HepG2 (cell line): ENCODE measurements around the gene OSTF1. TPM values are rescaled to one million over a fixed set of nuclear protein-coding genes. Genes with fewer than 3 reads are reported as not detected.

ENCODE experiments used
- ATAC-seq: fragments of 200-7000 bp; cut with Tn5 transposase; 3 replicates; pipeline ENCODE4 v1.9.1; 2020; ENCODE audit warnings: mild to moderate bottlenecking, moderate library complexity
- BruUV-seq: library from RNA; stranded (reverse); fragments of 400-500 nt; replicated peaks from 2 replicates; lab custom pipeline; 2021; lab: Mats Ljungman, UMichigan
- CTCF ChIA-PET: fragments of 300-600 bp; formaldehyde crosslinking; extraction: SDS; loops from one replicate; lab custom pipeline; 2021; ENCODE audit warnings: low total read pairs, inconsistent platforms, low intra/inter-chr PET ratio; lab: Yijun Ruan, JAX
- POLR2A ChIA-PET: fragments of 350-600 bp; sonication (Branson Sonifier 250); formaldehyde crosslinking; loops from one replicate; lab custom pipeline; 2020; ENCODE audit warnings: antibody characterized with exemption, inconsistent platforms; lab: Yijun Ruan, JAX
- DNase-seq: peaks from one replicate; pipeline ENCODE4 v3.0.0-alpha.2; 2015; ENCODE audit warnings: low spot score
- FAIRE-seq: peaks from 3 replicates; lab custom pipeline; 2011; peaks lifted over from hg19 to GRCh38; lab: Jason Lieb, UNC
- H2AFZ ChIP-seq: one replicate; pipeline ENCODE4 v1.6.1; 2011; ENCODE audit warnings: low read length, inconsistent platforms
- H3K27ac ChIP-seq: fragments of 300-600 bp; 3 replicates; pipeline ENCODE4 v1.8.0; 2011; ENCODE audit warnings: mixed run types, mild to moderate bottlenecking, mixed read lengths, low read length, inconsistent platforms; ENCODE audit not compliant: insufficient read depth; ENCODE audit errors: extremely low read length
- H3K27me3 ChIP-seq, 2 experiments: fragments of 200-600 bp in 1 of 2; 2 replicates in 1 of 2; 3 replicates in 1 of 2; pipeline versions ENCODE4 v1.6.0 to v1.8.0; 2011; ENCODE audit warnings: low read length in 2 of 2, mild to moderate bottlenecking in 2 of 2, moderate library complexity in 2 of 2, inconsistent platforms in 1 of 2; ENCODE audit not compliant: insufficient read depth in 2 of 2, control insufficient read depth in 1 of 2
- H3K36me3 ChIP-seq, 2 experiments: fragments of 200-600 bp in 1 of 2; replicated peaks in 1 of 2; 2 replicates in 1 of 2; 3 replicates in 1 of 2; pipeline versions ENCODE4 v1.5.1 to v1.8.0; 2011; ENCODE audit warnings: low read length in 2 of 2, inconsistent platforms in 1 of 2; ENCODE audit not compliant: insufficient read depth in 2 of 2, control insufficient read depth in 1 of 2
- H3K4me1 ChIP-seq: 2 replicates; pipeline ENCODE4 v1.5.1; 2012; ENCODE audit warnings: low read length, inconsistent platforms; ENCODE audit not compliant: insufficient read depth
- H3K4me2 ChIP-seq: 2 replicates; pipeline ENCODE4 v1.6.0; 2011; ENCODE audit warnings: low read depth, low read length, inconsistent platforms
- H3K4me3 ChIP-seq, 3 experiments: fragments of 200-600 bp in 1 of 3; sonication (generic), shearing (Covaris generic) in 1 of 3; replicated peaks in 1 of 3; 2 replicates each; pipeline ENCODE4 v1.5.1; 2011 to 2016; ENCODE audit warnings: low read length in 3 of 3, inconsistent platforms in 2 of 3, low read depth in 2 of 3, mild to moderate bottlenecking in 2 of 3, control low read depth in 1 of 3, mixed read lengths in 1 of 3; ENCODE audit not compliant: insufficient read depth in 1 of 3
- H3K79me2 ChIP-seq: one replicate; pipeline ENCODE4 v1.6.1; 2011; ENCODE audit warnings: low read length, inconsistent platforms; ENCODE audit not compliant: insufficient read depth
- H3K9ac ChIP-seq: 2 replicates; pipeline ENCODE4 v1.6.0; 2011; ENCODE audit warnings: mild to moderate bottlenecking, low read depth, low read length, inconsistent platforms; ENCODE audit not compliant: insufficient read depth
- H3K9me3 ChIP-seq: 2 replicates; pipeline ENCODE4 v1.5.1; 2012; ENCODE audit warnings: mild to moderate bottlenecking, low read length
- H4K20me1 ChIP-seq: 2 replicates; pipeline ENCODE4 v1.6.0; 2011; ENCODE audit warnings: inconsistent platforms, mild to moderate bottlenecking, low read length, moderate library complexity; ENCODE audit not compliant: insufficient read depth
- ATRX ChIP-seq: sonication (generic); formaldehyde crosslinking; IDR thresholded peaks from 2 replicates; pipeline ENCODE4 v1.4.0; 2020; ENCODE audit warnings: missing genetic modification reagents, borderline replicate concordance
- DPF2 ChIP-seq: sonication (generic); formaldehyde crosslinking; IDR thresholded peaks from 2 replicates; pipeline ENCODE4 v1.4.0; 2020; ENCODE audit warnings: mild to moderate bottlenecking, low read depth, missing genetic modification reagents, borderline replicate concordance
- HDAC2 ChIP-seq: sonication (generic); formaldehyde crosslinking; IDR thresholded peaks from 2 replicates; pipeline ENCODE4 v1.4.0; 2020; ENCODE audit warnings: missing genetic modification reagents
- RARG ChIP-seq: sonication (generic); formaldehyde crosslinking; IDR thresholded peaks from 2 replicates; pipeline ENCODE4 v1.4.0; 2020; ENCODE audit warnings: low read depth, mild to moderate bottlenecking, missing genetic modification reagents
- RXRB ChIP-seq: IDR thresholded peaks from 2 replicates; pipeline ENCODE4 v1.6.1; 2016; ENCODE audit warnings: borderline replicate concordance, missing genetic modification reagents, missing compliant biosample characterization
- SALL1 ChIP-seq: sonication (generic); formaldehyde crosslinking; IDR thresholded peaks from 2 replicates; pipeline ENCODE4 v1.8.0; 2022; ENCODE audit warnings: mild to moderate bottlenecking, missing genetic modification reagents
- ZBTB7A ChIP-seq: sonication (generic); formaldehyde crosslinking; IDR thresholded peaks from 2 replicates; pipeline ENCODE4 v1.8.0; 2022; ENCODE audit warnings: mild to moderate bottlenecking, missing genetic modification reagents
- ZBTB7B ChIP-seq: sonication (generic); formaldehyde crosslinking; IDR thresholded peaks from 2 replicates; pipeline ENCODE4 v1.4.0; 2020; ENCODE audit warnings: missing genetic modification reagents
- ZFYVE20 ChIP-seq: sonication (generic); formaldehyde crosslinking; IDR thresholded peaks from 2 replicates; pipeline ENCODE4 v1.8.0; 2023; ENCODE audit warnings: low read depth, mild to moderate bottlenecking, moderate library complexity, missing genetic modification reagents, borderline replicate concordance
- ZNF230 ChIP-seq: sonication (generic); formaldehyde crosslinking; IDR thresholded peaks from 2 replicates; pipeline ENCODE4 v1.4.0; 2020; ENCODE audit warnings: mild to moderate bottlenecking, missing genetic modification reagents
- WGBS: methylation state at CpG from one replicate; pipeline ENCODE4 v1.1.6; 2017; ENCODE audit warnings: low lambda C conversion rate; 5-methylcytosine and 5-hydroxymethylcytosine counted together
- in situ Hi-C: cut with HindIII; loops from 2 replicates; pipeline ENCODE4 v1.10.0; 2017; ENCODE audit warnings: low pct_unique_long_range_greater_than_20kb; ENCODE audit not compliant: extremely low pct_ligation_motif_present
- intact Hi-C: fragments of 100-400 bp; cut with micrococcal nuclease; formaldehyde crosslinking; loops from one replicate; pipeline ENCODE4 v1.10.0; 2022; ENCODE audit not compliant: unreplicated experiment
- polyA plus RNA-seq, 8 experiments: library from polyadenylated mRNA; depleted of rRNA in 3 of 8; stranded (reverse) in 7 of 8; unstranded in 1 of 8; fragments of >200 nt; fragmentation: Illumina TruSeq in 4 of 8; extraction: Trizol in 4 of 8; gene quantifications; 2 replicates each; pipeline versions ENCODE4 v1.2.1 to v1.2.3, GENCODE V29; 2011 to 2016; ENCODE audit warnings: low read depth in 4 of 8, missing spikeins in 1 of 8, mixed read lengths in 1 of 8; ENCODE audit not compliant: insufficient read depth in 1 of 8
- total RNA-seq, 5 experiments: library from RNA; depleted of rRNA; stranded (reverse); fragments of >200 nt; fragmentation: Illumina TruSeq; extraction: Trizol; gene quantifications; 2 replicates each; pipeline ENCODE4 v1.2.3, GENCODE V29; 2016; ENCODE audit warnings: low read depth in 1 of 5
- TF ChIP-seq, protein P1 (sequence below): IDR thresholded peaks from 2 replicates; pipeline ENCODE4 v1.6.1; 2016; ENCODE audit warnings: mild to moderate bottlenecking, missing biosample characterization, missing genetic modification reagents
- TF ChIP-seq, protein P2 (sequence below): sonication (generic); formaldehyde crosslinking; IDR thresholded peaks from 2 replicates; pipeline ENCODE4 v1.4.0; 2020; ENCODE audit warnings: missing genetic modification reagents, borderline replicate concordance

OSTF1 gene
- total and polyA plus RNA-seq, 2 of the 13 experiments (the other 11 are each of a cell fraction or from before 2014, with no cell fraction given), result 16.8 to 39.0 TPM

DNA sequence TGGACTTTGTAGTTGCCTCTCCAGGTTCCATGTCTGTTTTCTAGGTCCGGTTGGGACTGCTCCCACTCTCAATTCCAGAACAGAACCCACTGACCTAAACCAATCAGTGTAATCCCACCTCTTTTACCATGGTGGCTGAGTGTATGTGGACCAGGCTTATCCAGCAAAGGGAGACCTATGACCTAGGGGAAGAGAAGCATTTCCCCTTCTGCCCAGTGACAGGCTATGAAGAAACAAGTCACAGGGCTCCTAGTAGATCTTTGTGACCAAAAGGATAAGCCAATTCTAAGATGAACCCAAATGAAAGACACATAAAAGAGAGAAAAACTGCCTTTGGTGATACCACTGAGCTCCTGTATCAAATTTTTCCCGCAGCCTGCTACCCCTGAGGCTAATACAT lies 6.7 kb upstream of the OSTF1 start:
- 70% methylated on average over 2 of the region's 2 CpGs for WGBS
- TF ChIP-seq, protein P1, sequence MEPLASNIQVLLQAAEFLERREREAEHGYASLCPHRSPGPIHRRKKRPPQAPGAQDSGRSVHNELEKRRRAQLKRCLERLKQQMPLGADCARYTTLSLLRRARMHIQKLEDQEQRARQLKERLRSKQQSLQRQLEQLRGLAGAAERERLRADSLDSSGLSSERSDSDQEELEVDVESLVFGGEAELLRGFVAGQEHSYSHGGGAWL, result no peak
- TF ChIP-seq ZFYVE20 (CRISPR knock-in tag) (no peak), ATRX (CRISPR knock-in tag) (no peak), HDAC2 (CRISPR knock-in tag) (no peak), RARG (CRISPR knock-in tag) (no peak), ZNF230 (CRISPR knock-in tag) (no peak)
- Histone ChIP-seq H2AFZ (no peak overlapping the region), H3K79me2 (no peaks in the 10 kb centered on the region), H3K27ac (no peak overlapping the region), H3K9me3 (no peaks in the 10 kb centered on the region), H3K27me3 (no peaks in the 10 kb centered on the region), H3K4me2 (no peak overlapping the region), H3K4me3 (no peak overlapping the region), H4K20me1 (no peaks in the 10 kb centered on the region), H3K9ac (no peak overlapping the region), H3K4me1 (peaks cover 42% of the 10 kb centered on the region), H3K36me3 (no peaks in the 10 kb centered on the region)
- POLR2A ChIA-PET, result no interaction called here
- BruUV-seq, result no TSS peak
- no peak for DNase-seq
- CTCF ChIA-PET, result no interaction called here
- in situ Hi-C loops, result no loop called here
- no peak for FAIRE-seq
- no peak for ATAC-seq
- intact Hi-C loops, result no loop called here

DNA sequence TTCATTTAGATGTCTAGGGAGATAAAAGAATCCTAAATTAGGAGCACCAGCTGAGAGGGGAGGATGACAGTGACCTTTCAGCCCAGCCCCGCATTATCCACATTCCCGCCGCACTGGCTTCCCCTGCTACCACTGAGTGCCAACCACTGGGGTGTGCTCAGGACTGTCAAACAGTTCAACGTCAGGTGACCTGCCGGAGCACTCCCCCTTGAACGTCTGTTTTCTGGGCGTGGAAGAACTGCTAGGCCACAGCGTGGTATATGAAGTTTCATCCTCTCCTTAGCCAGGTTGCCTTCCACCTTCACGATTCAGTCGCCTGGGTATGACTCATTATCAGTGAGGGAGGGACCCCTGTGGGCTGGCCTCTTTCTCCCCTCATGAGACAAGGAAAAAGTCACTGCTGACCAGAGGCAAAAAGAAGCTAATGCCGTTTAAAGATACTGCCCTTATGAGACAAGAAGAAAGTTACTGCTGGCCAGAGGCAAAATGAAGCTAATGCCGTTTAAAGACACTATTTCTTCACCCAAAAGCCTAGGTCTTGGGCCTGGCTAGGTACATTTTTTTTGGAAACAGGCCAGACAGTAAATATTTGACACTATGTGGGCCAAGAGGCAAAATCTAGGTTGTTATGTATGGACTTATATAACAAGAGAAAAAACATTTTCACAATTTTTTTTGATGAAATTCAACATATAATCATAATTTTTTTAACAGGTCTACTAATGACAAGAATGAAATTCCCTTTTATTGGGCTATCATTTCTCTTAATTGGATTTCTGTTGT lies 4.9 kb upstream of the OSTF1 start:
- 2% methylated on average over 10 of the region's 12 CpGs for WGBS
- peak; percentile 74 for DNase-seq
- H3K9ac ChIP-seq, result peak overlapping the region; percentile 57
- FAIRE-seq, result peak; percentile 73
- H3K27me3 ChIP-seq, result no peaks in the 10 kb centered on the region; a peak in 1 of 5 replicates
- peaks cover 47% of the 10 kb centered on the region for H3K4me1 ChIP-seq
- no peaks in the 10 kb centered on the region for H3K36me3 ChIP-seq
- peak overlapping the region; percentile 77 for H3K4me2 ChIP-seq
- H3K79me2 ChIP-seq, result no peaks in the 10 kb centered on the region
- CTCF ChIA-PET, result interaction anchor here (1.2 kb wide), 1 partner anchor 307 kb away, joined by 3 read pairs; no protein-coding TSS in a partner anchor
- no peaks in the 10 kb centered on the region for H4K20me1 ChIP-seq
- peak overlapping the region; percentile 36 to 56 (median 36) for H3K4me3 ChIP-seq
- peak; percentile 78 for ATAC-seq
- H3K9me3 ChIP-seq, result no peaks in the 10 kb centered on the region
- in situ Hi-C loops, result no loop called here
- POLR2A ChIA-PET, result interaction anchor here (1.5 kb wide), 1 partner anchor 55 kb away, joined by 5 read pairs; the partner anchor contains the start of gene CARNMT1
- intact Hi-C loops, result no loop called here
- peak overlapping the region; percentile 58 for H3K27ac ChIP-seq
- H2AFZ ChIP-seq, result no peak overlapping the region
- BruUV-seq, result no TSS peak
- TF ChIP-seq ZBTB7A (CRISPR knock-in tag) (no peak), RXRB (CRISPR knock-in tag) (peak; percentile 68), ZBTB7B (CRISPR knock-in tag) (0 out of 2 replicates have a peak, but pooled peaks have one; percentile 27), SALL1 (peak; percentile 64), DPF2 (no peak)
- TF ChIP-seq, protein P2, sequence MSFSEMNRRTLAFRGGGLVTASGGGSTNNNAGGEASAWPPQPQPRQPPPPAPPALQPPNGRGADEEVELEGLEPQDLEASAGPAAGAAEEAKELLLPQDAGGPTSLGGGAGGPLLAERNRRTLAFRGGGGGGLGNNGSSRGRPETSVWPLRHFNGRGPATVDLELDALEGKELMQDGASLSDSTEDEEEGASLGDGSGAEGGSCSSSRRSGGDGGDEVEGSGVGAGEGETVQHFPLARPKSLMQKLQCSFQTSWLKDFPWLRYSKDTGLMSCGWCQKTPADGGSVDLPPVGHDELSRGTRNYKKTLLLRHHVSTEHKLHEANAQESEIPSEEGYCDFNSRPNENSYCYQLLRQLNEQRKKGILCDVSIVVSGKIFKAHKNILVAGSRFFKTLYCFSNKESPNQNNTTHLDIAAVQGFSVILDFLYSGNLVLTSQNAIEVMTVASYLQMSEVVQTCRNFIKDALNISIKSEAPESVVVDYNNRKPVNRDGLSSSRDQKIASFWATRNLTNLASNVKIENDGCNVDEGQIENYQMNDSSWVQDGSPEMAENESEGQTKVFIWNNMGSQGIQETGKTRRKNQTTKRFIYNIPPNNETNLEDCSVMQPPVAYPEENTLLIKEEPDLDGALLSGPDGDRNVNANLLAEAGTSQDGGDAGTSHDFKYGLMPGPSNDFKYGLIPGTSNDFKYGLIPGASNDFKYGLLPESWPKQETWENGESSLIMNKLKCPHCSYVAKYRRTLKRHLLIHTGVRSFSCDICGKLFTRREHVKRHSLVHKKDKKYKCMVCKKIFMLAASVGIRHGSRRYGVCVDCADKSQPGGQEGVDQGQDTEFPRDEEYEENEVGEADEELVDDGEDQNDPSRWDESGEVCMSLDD (CRISPR knock-in tag), result no peak
